H9 (cell line): ENCODE results near the gene DPY19L3. TPM values are rescaled to one million over a fixed set of nuclear protein-coding genes. Genes with fewer than 3 reads are reported as not detected.
"Not testable (repeated sequence)": the region's sequence is repeated elsewhere in the genome, so short reads cannot be mapped to it uniquely, and the experiment has no call there.

Source experiments
- DNase-seq: peaks from one replicate; pipeline ENCODE4 v3.0.0-alpha.2; 2017
- H2AFZ ChIP-seq: one replicate; pipeline ENCODE4 v1.6.1; 2013; ENCODE audit warnings: mild to moderate bottlenecking, low read length, control low read depth, moderate library complexity
- H2AK5ac ChIP-seq: 2 replicates; pipeline ENCODE4 v1.6.1; 2013; ENCODE audit warnings: low read length, control low read depth, mixed read lengths; ENCODE audit not compliant: insufficient read length
- H2BK120ac ChIP-seq: one replicate; pipeline ENCODE4 v1.6.1; 2013; ENCODE audit warnings: low read depth, mild to moderate bottlenecking, low read length, control low read depth, inconsistent platforms; ENCODE audit not compliant: poor library complexity, severe bottlenecking
- H2BK12ac ChIP-seq: 2 replicates; pipeline ENCODE4 v1.6.1; 2013; ENCODE audit warnings: low read length, control low read depth, mixed read lengths, low read depth; ENCODE audit not compliant: insufficient read length
- H2BK15ac ChIP-seq: 2 replicates; pipeline ENCODE4 v1.6.1; 2013; ENCODE audit warnings: low read depth, low read length, control low read depth
- H2BK20ac ChIP-seq: one replicate; pipeline ENCODE4 v1.6.1; 2013; ENCODE audit warnings: low read depth, mild to moderate bottlenecking, low read length, control low read depth, inconsistent platforms; ENCODE audit not compliant: poor library complexity, severe bottlenecking
- H2BK5ac ChIP-seq: 2 replicates; pipeline ENCODE4 v1.6.1; 2013; ENCODE audit warnings: low read length, control low read depth, mixed read lengths; ENCODE audit not compliant: insufficient read length
- H3K14ac ChIP-seq: 2 replicates; pipeline ENCODE4 v1.6.1; 2013; ENCODE audit warnings: low read length, control low read depth; ENCODE audit not compliant: insufficient read depth
- H3K18ac ChIP-seq: 2 replicates; pipeline ENCODE4 v1.6.1; 2013; ENCODE audit warnings: low read depth, mild to moderate bottlenecking, mixed read lengths, low read length, control low read depth; ENCODE audit not compliant: insufficient read length
- H3K23ac ChIP-seq: 2 replicates; pipeline ENCODE4 v1.6.1; 2013; ENCODE audit warnings: low read length, control low read depth, mixed read lengths, low read depth; ENCODE audit not compliant: insufficient read length
- H3K23me2 ChIP-seq: 2 replicates; pipeline ENCODE4 v1.6.1; 2013; ENCODE audit warnings: low read depth, mild to moderate bottlenecking, mixed read lengths, low read length, control low read depth; ENCODE audit not compliant: insufficient read length, poor library complexity, severe bottlenecking
- H3K27ac ChIP-seq: 2 replicates; pipeline ENCODE4 v1.5.1; 2013; ENCODE audit warnings: low read length, control low read depth, mixed read lengths, low read depth; ENCODE audit not compliant: insufficient read length
- H3K27me3 ChIP-seq: 2 replicates; pipeline ENCODE4 v1.6.1; 2013; ENCODE audit warnings: low read length, control low read depth, inconsistent platforms; ENCODE audit not compliant: insufficient read depth
- H3K4ac ChIP-seq: 2 replicates; pipeline ENCODE4 v1.6.1; 2013; ENCODE audit warnings: low read depth, mild to moderate bottlenecking, control low read depth, inconsistent platforms, low read length, moderate library complexity
- H3K4me1 ChIP-seq: 2 replicates; pipeline ENCODE4 v1.6.1; 2013; ENCODE audit warnings: low read length, control low read depth, inconsistent platforms; ENCODE audit not compliant: insufficient read depth
- H3K4me2 ChIP-seq: 2 replicates; pipeline ENCODE4 v1.6.1; 2013; ENCODE audit warnings: low read length, control low read depth, mixed read lengths; ENCODE audit not compliant: insufficient read length, insufficient read depth
- H3K56ac ChIP-seq: 2 replicates; pipeline ENCODE4 v1.6.1; 2013; ENCODE audit warnings: low read depth, mild to moderate bottlenecking, mixed read lengths, low read length, control low read depth; ENCODE audit not compliant: insufficient read length
- H3K79me1 ChIP-seq: 2 replicates; pipeline ENCODE4 v1.6.1; 2013; ENCODE audit warnings: low read depth, mild to moderate bottlenecking, moderate library complexity, low read length, control low read depth, inconsistent platforms; ENCODE audit not compliant: insufficient read depth, poor library complexity, severe bottlenecking
- H3K79me2 ChIP-seq: 2 replicates; pipeline ENCODE4 v1.6.1; 2013; ENCODE audit warnings: low read length, control low read depth, inconsistent platforms; ENCODE audit not compliant: insufficient read depth
- H3K9ac ChIP-seq: 2 replicates; pipeline ENCODE4 v1.6.1; 2013; ENCODE audit warnings: low read length, control low read depth, mixed read lengths; ENCODE audit not compliant: insufficient read length; ENCODE audit errors: extremely low read depth
- H3K9me3 ChIP-seq: one replicate; pipeline ENCODE4 v1.6.1; 2013; ENCODE audit warnings: low read depth, low read length, inconsistent platforms; ENCODE audit not compliant: control insufficient read depth
- H3T11ph ChIP-seq: one replicate; pipeline ENCODE4 v1.6.1; 2013; ENCODE audit warnings: mild to moderate bottlenecking, low read length, control low read depth, inconsistent platforms
- H4K20me1 ChIP-seq: one replicate; pipeline ENCODE4 v1.6.1; 2013; ENCODE audit not compliant: control insufficient read depth, insufficient read length, insufficient read depth
- H4K5ac ChIP-seq: 2 replicates; pipeline ENCODE4 v1.6.1; 2013; ENCODE audit warnings: low read depth, mild to moderate bottlenecking, mixed read lengths, low read length, control low read depth; ENCODE audit not compliant: insufficient read length
- H4K8ac ChIP-seq: replicated peaks from 2 replicates; pipeline ENCODE4 v1.6.1; 2013; ENCODE audit warnings: low read length, control low read depth, mixed read lengths, low read depth; ENCODE audit not compliant: insufficient read length
- H4K91ac ChIP-seq: 2 replicates; pipeline ENCODE4 v1.6.1; 2013; ENCODE audit warnings: low read depth, mild to moderate bottlenecking, moderate library complexity, mixed read lengths, low read length, control low read depth; ENCODE audit not compliant: insufficient read length
- H3K27ac Mint-ChIP-seq, 3 experiments: 2 replicates in 2 of 3; 3 replicates in 1 of 3; pipeline ENCODE4 v1.8.0; 2020 to 2021; ENCODE audit warnings: mixed read lengths in 3 of 3, mild to moderate bottlenecking in 1 of 3, moderate library complexity in 1 of 3
- H3K27me3 Mint-ChIP-seq: 2 replicates; pipeline ENCODE4 v1.8.0; 2021; ENCODE audit warnings: low read depth, mild to moderate bottlenecking, moderate library complexity, mixed read lengths
- H3K36me3 Mint-ChIP-seq, 3 experiments: 2 replicates in 2 of 3; 3 replicates in 1 of 3; pipeline ENCODE4 v1.8.0; 2020 to 2021; ENCODE audit warnings: low read depth in 3 of 3, mixed read lengths in 3 of 3; ENCODE audit not compliant: insufficient read depth in 1 of 3
- H3K4me1 Mint-ChIP-seq, 2 experiments: 2 replicates each; pipeline ENCODE4 v1.8.0; 2020; ENCODE audit warnings: mixed read lengths in 2 of 2
- H3K4me3 Mint-ChIP-seq, 2 experiments: 2 replicates in 1 of 2; 3 replicates in 1 of 2; pipeline ENCODE4 v1.8.0; 2020 to 2021; ENCODE audit warnings: mild to moderate bottlenecking in 2 of 2, mixed read lengths in 2 of 2, moderate library complexity in 1 of 2
- H3K9me3 Mint-ChIP-seq, 2 experiments: 2 replicates in 1 of 2; 3 replicates in 1 of 2; pipeline ENCODE4 v1.8.0; 2020; ENCODE audit warnings: mild to moderate bottlenecking in 2 of 2, mixed read lengths in 2 of 2, moderate library complexity in 1 of 2
- WGBS: extraction: QIAGEN DNeasy Blood & Tissue Kit; methylation state at CpG from one replicate; pipeline ENCODE4 v1.1.7; 2013; ENCODE audit warnings: missing lambda C conversion rate, low lambda C conversion rate, mixed read lengths; ENCODE audit not compliant: insufficient read length; ENCODE audit errors: extremely low coverage; 5-methylcytosine and 5-hydroxymethylcytosine counted together
- total RNA-seq: library from RNA; stranded (reverse); gene quantifications from 2 replicates; pipeline ENCODE4 v1.2.1, GENCODE V29; 2021
- TF ChIP-seq, protein P1 (sequence below): fragments of 200-600 bp; sonication (generic); conservative IDR thresholded peaks from 3 replicates; pipeline ENCODE4 v1.8.0; 2021; ENCODE audit warnings: antibody characterized with exemption, mild to moderate bottlenecking

Gene DPY19L3
- total RNA-seq, 1 experiment from 2014 or later, result 54.5 TPM

- Histone ChIP-seq H3K9me3 (no peaks in the 10 kb centered on the region), H4K5ac (no peak overlapping the region), H3K14ac (no peak overlapping the region), H2BK15ac (no peak overlapping the region), H3T11ph (no peak overlapping the region), H3K79me1 (no peaks in the 10 kb centered on the region), H2BK120ac (no peak overlapping the region), H4K8ac (no peak overlapping the region), H2BK5ac (no peak overlapping the region), H2AK5ac (no peak overlapping the region), H3K27ac (no peak overlapping the region), H2BK12ac (no peak overlapping the region), H3K4ac (no peak overlapping the region), H3K27me3 (no peaks in the 10 kb centered on the region), H4K20me1 (no peaks in the 10 kb centered on the region), H3K4me2 (no peak overlapping the region), H2AFZ (no peak overlapping the region), H3K79me2 (no peaks in the 10 kb centered on the region), H3K18ac (no peak overlapping the region), H3K56ac (no peak overlapping the region), H2BK20ac (no peak overlapping the region), H4K91ac (no peak overlapping the region), H3K9ac (no peak overlapping the region), H3K4me1 (no peaks in the 10 kb centered on the region), H3K23ac (no peak overlapping the region), H3K23me2 (no peaks in the 10 kb centered on the region)
- no peaks in the 10 kb centered on the region for H3K4me1 Mint-ChIP-seq
- no peak overlapping the region for H3K27ac Mint-ChIP-seq
- no CpG with 5 or more reads among the region's 1 CpG for WGBS
- no peaks in the 10 kb centered on the region for H3K9me3 Mint-ChIP-seq
- H3K4me3 Mint-ChIP-seq, result no peak overlapping the region
- no peak for DNase-seq
- no peaks in the 10 kb centered on the region for H3K27me3 Mint-ChIP-seq
- H3K36me3 Mint-ChIP-seq, result peaks cover 3 to 58% (median 18%) of the 10 kb centered on the region in 3 experiments; a peak in 6 of 7 replicates
- TF ChIP-seq, protein P1, sequence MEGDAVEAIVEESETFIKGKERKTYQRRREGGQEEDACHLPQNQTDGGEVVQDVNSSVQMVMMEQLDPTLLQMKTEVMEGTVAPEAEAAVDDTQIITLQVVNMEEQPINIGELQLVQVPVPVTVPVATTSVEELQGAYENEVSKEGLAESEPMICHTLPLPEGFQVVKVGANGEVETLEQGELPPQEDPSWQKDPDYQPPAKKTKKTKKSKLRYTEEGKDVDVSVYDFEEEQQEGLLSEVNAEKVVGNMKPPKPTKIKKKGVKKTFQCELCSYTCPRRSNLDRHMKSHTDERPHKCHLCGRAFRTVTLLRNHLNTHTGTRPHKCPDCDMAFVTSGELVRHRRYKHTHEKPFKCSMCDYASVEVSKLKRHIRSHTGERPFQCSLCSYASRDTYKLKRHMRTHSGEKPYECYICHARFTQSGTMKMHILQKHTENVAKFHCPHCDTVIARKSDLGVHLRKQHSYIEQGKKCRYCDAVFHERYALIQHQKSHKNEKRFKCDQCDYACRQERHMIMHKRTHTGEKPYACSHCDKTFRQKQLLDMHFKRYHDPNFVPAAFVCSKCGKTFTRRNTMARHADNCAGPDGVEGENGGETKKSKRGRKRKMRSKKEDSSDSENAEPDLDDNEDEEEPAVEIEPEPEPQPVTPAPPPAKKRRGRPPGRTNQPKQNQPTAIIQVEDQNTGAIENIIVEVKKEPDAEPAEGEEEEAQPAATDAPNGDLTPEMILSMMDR, result no peak
These were observed 37.1 kb downstream of the DPY19L3 start for GRCh38 chr19:32442650-32443049.

GRCh38 chr19:32447534-32447933 lies 42.0 kb downstream of the DPY19L3 start:
- H3K23ac ChIP-seq, result not testable (repeated sequence)

More at GRCh38 chr19:32447534-32447933, 42.0 kb downstream of the DPY19L3 start:
- H4K5ac ChIP-seq, H3K27ac ChIP-seq, H2AFZ ChIP-seq, H2AK5ac ChIP-seq, H3K14ac ChIP-seq, H3K56ac ChIP-seq, H3K79me2 ChIP-seq, H3K4ac ChIP-seq, H3K4me2 ChIP-seq, H2BK120ac ChIP-seq, H3K27me3 ChIP-seq, H3K79me1 ChIP-seq, H3K27ac Mint-ChIP-seq, H3K4me1 Mint-ChIP-seq, H4K91ac ChIP-seq, H2BK5ac ChIP-seq, H3K4me1 ChIP-seq, H3K9me3 Mint-ChIP-seq, H3K9me3 ChIP-seq, DNase-seq, H2BK20ac ChIP-seq, H3K9ac ChIP-seq, H4K8ac ChIP-seq, H3K4me3 Mint-ChIP-seq, H2BK12ac ChIP-seq, H3K18ac ChIP-seq, H2BK15ac ChIP-seq, H3K23me2 ChIP-seq, H3K27me3 Mint-ChIP-seq, H4K20me1 ChIP-seq, H3T11ph ChIP-seq: not testable (repeated sequence)
- WGBS, result no CpG with 5 or more reads among the region's 5 CpGs
- peaks cover 11 to 40% (median 19%) of the 10 kb centered on the region in 3 experiments; a peak in 6 of 7 replicates for H3K36me3 Mint-ChIP-seq
